Ovary (tissue), 9 donors: Measurements from ENCODE around the gene SPSB3. TPM values are rescaled to one million over a fixed set of nuclear protein-coding genes. Genes with fewer than 3 reads are reported as not detected.

Source experiments
- DNase-seq, 5 donors: peaks; one replicate each; pipeline ENCODE4 v3.0.0-alpha.2; 2019 to 2020
- H3K27ac ChIP-seq, 2 donors: fragments of 200-600 bp; one replicate each; pipeline versions ENCODE4 v1.5.1 to v1.8.0; 2019 to 2022
- H3K27me3 ChIP-seq: fragments of 200-600 bp; one replicate; pipeline ENCODE4 v1.8.0; 2022
- H3K36me3 ChIP-seq: fragments of 200-600 bp; sonication (generic); one replicate; pipeline ENCODE4 v1.5.1; 2019
- H3K4me1 ChIP-seq: one replicate; pipeline ENCODE4 v1.8.1; 2013; ENCODE audit warnings: mild to moderate bottlenecking, moderate library complexity; ENCODE audit not compliant: insufficient read depth
- H3K4me3 ChIP-seq: fragments of 200-600 bp; sonication (generic); one replicate; pipeline ENCODE4 v1.5.1; 2017
- H3K9me3 ChIP-seq, 2 donors: fragments of 200-600 bp in 1 of 2; sonication (generic) in 1 of 2; one replicate each; pipeline versions ENCODE4 v1.5.1 to v1.8.1; 2013 to 2019; ENCODE audit warnings: mild to moderate bottlenecking in 1 of 2, moderate library complexity in 1 of 2
- EP300 ChIP-seq: sonication (generic); formaldehyde crosslinking; IDR thresholded peaks from one replicate; pipeline ENCODE4 v1.6.1; 2017; ENCODE audit warnings: antibody characterized with exemption
- POLR2A ChIP-seq: fragments of 450-650 bp; IDR thresholded peaks from one replicate; pipeline ENCODE4 v1.6.1; 2017; ENCODE audit warnings: antibody characterized with exemption, mild to moderate bottlenecking, moderate library complexity
- WGBS, 3 donors: extraction: QIAGEN DNeasy Blood & Tissue Kit in 1 of 3; methylation state at CpG; one replicate each; pipeline versions ENCODE4 v1.1.5 to v1.1.7; 2013 to 2017; 5-methylcytosine and 5-hydroxymethylcytosine counted together
- intact Hi-C, 4 donors: fragments of 100-400 bp; cut with DNase I; formaldehyde crosslinking; loops; one replicate each; pipeline versions ENCODE4 v1.11.0 to v1.15.1; 2022 to 2023
- polyA plus RNA-seq, 2 donors: library from polyadenylated mRNA; stranded (reverse); fragments of 200-250 nt in 1 of 2; fragments of 350-450 nt in 1 of 2; fragmentation: Illumina TruSeq in 1 of 2; extraction: RNeasy Lipid Tissue Mini Kit (QIAGEN cat#74804) in 1 of 2; gene quantifications; one replicate each; pipeline ENCODE4 v1.2.3, GENCODE V29; 2013 to 2014
- total RNA-seq, 7 donors: library from RNA; depleted of rRNA in 2 of 7; stranded (reverse); fragments of >200 nt in 2 of 7; fragmentation: NEBNext Ultra II Directional in 3 of 7; extraction: Animal tissue kit (Norgen Biotek cat#: 25700) in 3 of 7; gene quantifications; one replicate each; pipeline versions ENCODE4 v1.1.0 to v1.2.4, GENCODE V29; 2016 to 2023
- TF ChIP-seq, protein P1 (sequence below), 3 donors: fragments of 450-650 bp in 2 of 3; fragments of 200-600 bp in 1 of 3; IDR thresholded peaks; one replicate each; pipeline versions ENCODE4 v1.5.1 to v1.8.0; 2016 to 2022; ENCODE audit warnings: antibody characterized with exemption in 3 of 3, mild to moderate bottlenecking in 1 of 3
- donor health status: DM: no; HTN: no; CAD: no; lungs with moderate emphysema.
- donor health status: DM: no; HTN: no; CAD: no.
- donor health status: Bipolar disorder and iron deficiency.
- donor health status: DM: yes; HTN: yes; CAD: no.
- donor health status: DM: no; HTN: no; CAD: no.
- donor health status: DM: yes; HTN: yes; CAD: no.

Gene SPSB3
- total and polyA plus RNA-seq, 9 donors: 2.4 to 138 (median 57.6) TPM

DNA sequence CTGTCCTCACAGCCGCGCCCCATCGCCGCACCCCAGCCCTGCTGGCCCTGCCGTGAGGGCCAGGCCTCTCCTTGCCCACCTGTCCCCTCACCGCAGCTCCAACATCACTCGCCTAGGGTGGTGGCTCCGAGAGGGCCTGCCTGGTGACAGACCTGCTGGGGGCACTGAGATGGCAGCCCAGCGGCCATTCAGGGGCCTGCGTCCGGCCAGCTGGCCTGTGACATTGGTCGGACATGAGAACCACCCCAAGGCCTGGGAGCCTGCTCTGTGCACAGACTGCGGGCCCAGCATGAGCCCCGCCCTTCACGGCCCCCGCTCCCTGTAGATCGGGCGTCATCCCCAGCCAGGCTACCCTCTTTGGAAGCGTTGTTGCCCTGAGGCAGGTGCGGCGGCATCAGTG lies 22.9 kb downstream of the SPSB3 start:
- no peak for DNase-seq
- TF ChIP-seq, protein P1, sequence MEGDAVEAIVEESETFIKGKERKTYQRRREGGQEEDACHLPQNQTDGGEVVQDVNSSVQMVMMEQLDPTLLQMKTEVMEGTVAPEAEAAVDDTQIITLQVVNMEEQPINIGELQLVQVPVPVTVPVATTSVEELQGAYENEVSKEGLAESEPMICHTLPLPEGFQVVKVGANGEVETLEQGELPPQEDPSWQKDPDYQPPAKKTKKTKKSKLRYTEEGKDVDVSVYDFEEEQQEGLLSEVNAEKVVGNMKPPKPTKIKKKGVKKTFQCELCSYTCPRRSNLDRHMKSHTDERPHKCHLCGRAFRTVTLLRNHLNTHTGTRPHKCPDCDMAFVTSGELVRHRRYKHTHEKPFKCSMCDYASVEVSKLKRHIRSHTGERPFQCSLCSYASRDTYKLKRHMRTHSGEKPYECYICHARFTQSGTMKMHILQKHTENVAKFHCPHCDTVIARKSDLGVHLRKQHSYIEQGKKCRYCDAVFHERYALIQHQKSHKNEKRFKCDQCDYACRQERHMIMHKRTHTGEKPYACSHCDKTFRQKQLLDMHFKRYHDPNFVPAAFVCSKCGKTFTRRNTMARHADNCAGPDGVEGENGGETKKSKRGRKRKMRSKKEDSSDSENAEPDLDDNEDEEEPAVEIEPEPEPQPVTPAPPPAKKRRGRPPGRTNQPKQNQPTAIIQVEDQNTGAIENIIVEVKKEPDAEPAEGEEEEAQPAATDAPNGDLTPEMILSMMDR (IDR thresholded peaks at IDR 0.05): no peak
- TF ChIP-seq POLR2A (no peak), EP300 (no peak)
- no peaks in the 10 kb centered on the region for H3K27me3 ChIP-seq
- H3K4me3 ChIP-seq: no peak overlapping the region
- H3K4me1 ChIP-seq: no peaks in the 10 kb centered on the region
- H3K36me3 ChIP-seq: no peaks in the 10 kb centered on the region
- intact Hi-C loops: no loop called here
- H3K9me3 ChIP-seq: no peaks in the 10 kb centered on the region
- WGBS, 3 donors: 94 to 95% (median 94%) methylated on average over 21 of the region's 21 CpGs
- no peak overlapping the region for H3K27ac ChIP-seq

DNA sequence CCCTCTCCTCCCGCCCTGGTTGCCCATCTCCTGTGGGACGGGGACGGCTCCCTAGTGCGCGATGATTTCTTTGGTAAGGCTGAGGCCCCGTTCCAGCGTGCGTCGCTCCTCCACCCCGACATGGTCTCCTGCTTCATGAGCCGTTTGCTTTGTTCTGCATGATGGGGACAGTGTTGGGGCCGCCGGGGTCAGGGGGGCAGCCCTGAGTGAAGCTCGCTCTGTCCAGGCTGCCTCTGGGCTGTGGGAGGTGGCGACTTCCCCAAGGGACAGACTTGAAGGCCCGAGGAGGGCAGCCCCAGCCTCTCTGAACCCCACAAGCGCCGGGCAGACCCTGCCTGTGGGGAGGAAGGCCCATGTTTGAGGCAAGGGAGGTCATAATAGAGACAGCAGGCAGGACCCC lies 23.4 kb downstream of the SPSB3 start:
- Histone ChIP-seq H3K4me1 (no peaks in the 10 kb centered on the region), H3K9me3 (no peaks in the 10 kb centered on the region), H3K36me3 (no peaks in the 10 kb centered on the region), H3K27ac (no peak overlapping the region), H3K27me3 (no peaks in the 10 kb centered on the region), H3K4me3 (no peak overlapping the region)
- TF ChIP-seq, protein P1 (IDR thresholded peaks at IDR 0.05): no peak
- TF ChIP-seq EP300 (no peak), POLR2A (no peak)
- intact Hi-C loops: no loop called here
- WGBS, 3 donors: 88 to 92% (median 92%) methylated on average over 17 to 18 of the region's 18 CpGs
- no peak for DNase-seq

DNA sequence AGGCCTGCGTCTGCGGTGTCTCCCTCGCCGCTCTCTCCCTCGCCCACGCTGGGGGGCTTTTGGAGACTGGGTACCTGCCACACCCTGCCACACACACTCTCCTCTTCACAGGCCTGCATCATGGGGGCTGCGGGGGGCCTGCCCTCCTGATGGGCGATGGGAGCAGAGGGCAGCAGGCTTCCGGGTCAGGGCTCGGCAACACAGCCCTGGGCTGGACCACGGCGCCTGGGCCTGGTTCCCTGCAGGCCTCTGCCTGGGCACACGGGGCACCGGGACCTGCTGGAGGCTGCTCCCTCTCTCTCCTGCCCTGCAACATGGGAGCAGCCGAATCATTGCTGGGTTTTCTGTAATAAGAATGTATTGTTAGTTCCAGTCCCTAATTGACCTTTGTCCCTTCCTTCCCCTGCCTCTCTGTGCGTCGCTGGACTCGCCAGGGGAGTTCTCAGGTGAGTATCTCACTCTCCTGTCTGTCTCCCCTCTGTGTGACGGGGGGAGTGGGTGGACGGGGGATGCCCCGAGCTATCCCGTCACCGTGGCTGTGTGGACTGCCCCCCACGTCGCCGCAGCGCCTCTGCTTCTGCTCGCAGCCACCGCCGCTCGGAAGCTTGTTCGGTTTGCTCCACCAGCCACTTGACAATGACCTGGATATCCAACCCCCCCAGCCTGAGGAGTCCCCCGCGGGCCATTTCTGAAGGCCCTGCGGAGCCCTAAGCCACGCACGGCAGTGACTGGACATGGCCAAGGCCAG lies 24.5 kb downstream of the SPSB3 start:
- 91 to 92% (median 92%) methylated on average over 37 of the region's 37 CpGs for WGBS, 3 donors

DNA sequence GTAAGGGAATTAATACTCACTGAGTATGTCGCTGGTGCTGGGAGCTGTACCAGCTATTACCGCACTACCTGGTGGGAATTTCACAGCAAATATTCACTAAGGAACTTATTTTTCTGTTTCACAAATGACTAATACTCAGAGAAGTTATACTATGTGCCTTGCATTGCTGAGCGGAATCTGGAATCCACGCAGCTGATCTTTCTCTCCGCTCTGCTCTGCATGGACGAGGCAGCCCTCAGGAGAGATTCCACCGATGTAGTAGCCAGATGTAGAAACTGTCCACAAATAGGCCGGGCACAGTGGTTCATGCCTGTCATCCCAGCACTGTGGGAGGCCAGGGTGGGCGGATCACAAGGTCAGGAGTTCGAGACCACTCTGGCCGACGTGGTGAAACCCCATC lies 28.2 kb downstream of the SPSB3 start:
- TF ChIP-seq, protein P1 (IDR thresholded peaks at IDR 0.05): no peak
- no peak for TF ChIP-seq EP300
- TF ChIP-seq POLR2A: no peak
- no peaks in the 10 kb centered on the region for H3K27me3 ChIP-seq
- no peak overlapping the region for H3K4me3 ChIP-seq
- no peak overlapping the region for H3K27ac ChIP-seq
- WGBS, 3 donors: 87 to 92% (median 91%) methylated on average over 12 of the region's 12 CpGs
- DNase-seq: no peak
- H3K4me1 ChIP-seq: no peaks in the 10 kb centered on the region
- H3K9me3 ChIP-seq: no peaks in the 10 kb centered on the region
- intact Hi-C loops: no loop called here
- no peaks in the 10 kb centered on the region for H3K36me3 ChIP-seq

More for the DNA sequence above, 24.5 kb downstream of the SPSB3 start:
- Histone ChIP-seq H3K27ac (no peak overlapping the region), H3K4me3 (no peak overlapping the region), H3K27me3 (no peaks in the 10 kb centered on the region), H3K4me1 (no peaks in the 10 kb centered on the region), H3K36me3 (no peaks in the 10 kb centered on the region), H3K9me3 (no peaks in the 10 kb centered on the region)
- TF ChIP-seq EP300: no peak
- TF ChIP-seq, protein P1 (IDR thresholded peaks at IDR 0.05): no peak
- no peak for TF ChIP-seq POLR2A
- intact Hi-C loops: no loop called here
- DNase-seq: no peak
